Gastrocnemius medialis (tissue), 4 donors: ENCODE results near the gene IKBIP. TPM values are rescaled to one million over a fixed set of nuclear protein-coding genes. Genes with fewer than 3 reads are reported as not detected.

Source experiments
- ATAC-seq, 2 donors: fragments of 150-250 bp; one replicate each; pipeline ENCODE4 v1.9.1; 2016
- DNase-seq, 2 donors: peaks; one replicate each; pipeline ENCODE4 v3.0.0-alpha.2; 2019
- H3K27ac ChIP-seq, 4 donors: fragments of 200-600 bp; sonication (generic); 1 replicate in 1 of 4; 2 replicates in 3 of 4; pipeline ENCODE4 v1.5.1; 2016 to 2018; ENCODE audit warnings: mild to moderate bottlenecking in 2 of 4, moderate library complexity in 1 of 4
- H3K27me3 ChIP-seq, 3 donors: fragments of 200-600 bp; sonication (generic) in 2 of 3; 1 replicate in 1 of 3; 2 replicates in 2 of 3; pipeline versions ENCODE4 v1.5.1 to v1.6.0; 2016 to 2019; ENCODE audit warnings: mild to moderate bottlenecking in 1 of 3, moderate library complexity in 1 of 3
- H3K36me3 ChIP-seq, 2 donors: fragments of 200-600 bp; sonication (generic) in 1 of 2; one replicate each; pipeline ENCODE4 v1.5.1; 2017 to 2018
- H3K4me1 ChIP-seq, 2 donors: fragments of 200-600 bp; sonication (generic) in 1 of 2; one replicate each; pipeline ENCODE4 v1.5.1; 2016 to 2017; ENCODE audit warnings: mild to moderate bottlenecking in 2 of 2
- H3K4me3 ChIP-seq, 4 donors: fragments of 200-600 bp; sonication (generic) in 3 of 4; 1 replicate in 1 of 4; 2 replicates in 3 of 4; pipeline ENCODE4 v1.5.1; 2016 to 2019; ENCODE audit warnings: mild to moderate bottlenecking in 2 of 4
- H3K9me3 ChIP-seq, 3 donors: fragments of 200-600 bp; sonication (generic) in 2 of 3; 1 replicate in 1 of 3; 2 replicates in 2 of 3; pipeline ENCODE4 v1.5.1; 2016 to 2019
- CTCF ChIP-seq, 5 experiments: fragments of 450-650 bp in 3 of 5; fragments of 200-600 bp in 2 of 5; sonication (generic) in 2 of 5; IDR thresholded peaks in 4 of 5; conservative IDR thresholded peaks in 1 of 5; 1 replicate in 4 of 5; 2 replicates in 1 of 5; pipeline ENCODE4 v1.5.1; 2016 to 2019; ENCODE audit warnings: antibody characterized with exemption in 5 of 5, mild to moderate bottlenecking in 3 of 5, moderate library complexity in 3 of 5
- POLR2A ChIP-seq, 2 donors: fragments of 450-650 bp; IDR thresholded peaks; one replicate each; pipeline ENCODE4 v1.6.1; 2017; ENCODE audit warnings: antibody characterized with exemption in 2 of 2, mild to moderate bottlenecking in 2 of 2, moderate library complexity in 2 of 2
- in situ Hi-C, 4 donors: fragments of 200-750 bp; cut with MboI; loops; one replicate each; pipeline versions ENCODE4 v1.15.0 to v1.8.0; 2017; ENCODE audit warnings: low sequenced_read_pairs in 4 of 4
- intact Hi-C: fragments of 100-400 bp; cut with DNase I; formaldehyde crosslinking; loops from one replicate; pipeline ENCODE4 v1.15.1; 2023; ENCODE audit warnings: low total_unique reads
- total RNA-seq, 4 donors: library from RNA; depleted of rRNA; stranded (reverse); fragments of >200 nt; gene quantifications; one replicate each; pipeline versions ENCODE4 v1.1.0 to v1.2.3, GENCODE V29; 2016

The IKBIP gene
- total RNA-seq, 4 donors from 2014 or later, result 0.78 to 3.7 (median 2.9) TPM

- no peak for TF ChIP-seq CTCF (IDR thresholded peaks at IDR 0.05 in 4 of 5, conservative IDR thresholded peaks at IDR 0.05 in 1 of 5)
- no peak for TF ChIP-seq POLR2A (IDR thresholded peaks at IDR 0.05)
- in situ Hi-C loops, result no loop called here
- no peak for ATAC-seq
Measured at GRCh38 chr12:98587084-98587483, 57.5 kb downstream of the IKBIP start.

GRCh38 chr12:98582093-98582492, 62.5 kb downstream of the IKBIP start:
- H3K4me1 ChIP-seq, result no peaks in the 10 kb centered on the region
- no peak overlapping the region for H3K4me3 ChIP-seq
- intact Hi-C loops (no loop called here), in situ Hi-C loops (no loop called here)
- DNase-seq (no peak), ATAC-seq (no peak)
- H3K9me3 ChIP-seq, result no peaks in the 10 kb centered on the region
- no peak for TF ChIP-seq CTCF (IDR thresholded peaks at IDR 0.05 in 4 of 5, conservative IDR thresholded peaks at IDR 0.05 in 1 of 5)
- no peak for TF ChIP-seq POLR2A (IDR thresholded peaks at IDR 0.05)
- no peaks in the 10 kb centered on the region for H3K36me3 ChIP-seq
- no peak overlapping the region for H3K27ac ChIP-seq
- no peaks in the 10 kb centered on the region for H3K27me3 ChIP-seq

More at GRCh38 chr12:98587084-98587483, 57.5 kb downstream of the IKBIP start:
- H3K4me1 ChIP-seq, result no peaks in the 10 kb centered on the region
- H3K9me3 ChIP-seq, result no peaks in the 10 kb centered on the region
- H3K27me3 ChIP-seq, result no peaks in the 10 kb centered on the region
- intact Hi-C loops, result no loop called here
- no peak overlapping the region for H3K4me3 ChIP-seq
- no peaks in the 10 kb centered on the region for H3K36me3 ChIP-seq
- DNase-seq, result no peak
- H3K27ac ChIP-seq, result no peak overlapping the region

GRCh38 chr12:98581101-98581500, 63.5 kb downstream of the IKBIP start:
- in situ Hi-C loops (no loop called here), intact Hi-C loops (no loop called here)
- TF ChIP-seq POLR2A (IDR thresholded peaks at IDR 0.05) (no peak), CTCF (IDR thresholded peaks at IDR 0.05 in 4 of 5, conservative IDR thresholded peaks at IDR 0.05 in 1 of 5) (no peak)
- Histone ChIP-seq H3K9me3 (no peaks in the 10 kb centered on the region), H3K36me3 (no peaks in the 10 kb centered on the region), H3K27me3 (no peaks in the 10 kb centered on the region), H3K4me3 (no peak overlapping the region), H3K27ac (no peak overlapping the region), H3K4me1 (no peaks in the 10 kb centered on the region)
- DNase-seq (no peak), ATAC-seq (no peak)

GRCh38 chr12:98580695-98581094, 63.9 kb downstream of the IKBIP start:
- no peak overlapping the region for H3K27ac ChIP-seq
- in situ Hi-C loops, result no loop called here
- H3K4me1 ChIP-seq, result no peaks in the 10 kb centered on the region
- intact Hi-C loops, result no loop called here
- no peak overlapping the region for H3K4me3 ChIP-seq
- TF ChIP-seq CTCF (IDR thresholded peaks at IDR 0.05 in 4 of 5, conservative IDR thresholded peaks at IDR 0.05 in 1 of 5) (no peak), POLR2A (IDR thresholded peaks at IDR 0.05) (no peak)
- no peaks in the 10 kb centered on the region for H3K9me3 ChIP-seq
- DNase-seq (no peak), ATAC-seq (no peak)
- no peaks in the 10 kb centered on the region for H3K27me3 ChIP-seq
- H3K36me3 ChIP-seq, result no peaks in the 10 kb centered on the region

- in situ Hi-C loops (no loop called here), intact Hi-C loops (no loop called here)
- Histone ChIP-seq H3K4me1 (no peaks in the 10 kb centered on the region), H3K36me3 (no peaks in the 10 kb centered on the region), H3K9me3 (no peaks in the 10 kb centered on the region), H3K27ac (no peak overlapping the region), H3K27me3 (no peaks in the 10 kb centered on the region), H3K4me3 (no peak overlapping the region)
- DNase-seq (no peak), ATAC-seq (no peak)
- TF ChIP-seq CTCF (IDR thresholded peaks at IDR 0.05 in 4 of 5, conservative IDR thresholded peaks at IDR 0.05 in 1 of 5) (no peak), POLR2A (IDR thresholded peaks at IDR 0.05) (no peak)
Measured at GRCh38 chr12:98579835-98580234, 64.8 kb downstream of the IKBIP start.
